Uterus (tissue), 4 donors: ENCODE results near the gene ADCYAP1. TPM values are rescaled to one million over a fixed set of nuclear protein-coding genes. Genes with fewer than 3 reads are reported as not detected.

Experiments used
- DNase-seq, 2 donors: peaks; one replicate each; pipeline ENCODE4 v3.0.0-alpha.2; 2019 to 2020
- H3K27ac ChIP-seq, 2 donors: fragments of 200-600 bp; sonication (generic); 1 replicate in 1 of 2; 2 replicates in 1 of 2; pipeline ENCODE4 v1.5.1; 2016 to 2018
- H3K27me3 ChIP-seq, 2 donors: fragments of 200-600 bp; sonication (generic); one replicate each; pipeline ENCODE4 v1.5.1; 2018 to 2019; ENCODE audit warnings: control low read depth in 1 of 2
- H3K36me3 ChIP-seq, 2 donors: fragments of 200-600 bp; sonication (generic); one replicate each; pipeline ENCODE4 v1.5.1; 2019; ENCODE audit warnings: control low read depth in 1 of 2
- H3K4me1 ChIP-seq, 2 donors: fragments of 200-600 bp; sonication (generic); one replicate each; pipeline ENCODE4 v1.5.1; 2018 to 2019; ENCODE audit warnings: control low read depth in 1 of 2
- H3K4me3 ChIP-seq, 2 donors: fragments of 200-600 bp; sonication (generic); 1 replicate in 1 of 2; 2 replicates in 1 of 2; pipeline ENCODE4 v1.5.1; 2018 to 2019; ENCODE audit warnings: mild to moderate bottlenecking in 1 of 2
- H3K9me3 ChIP-seq, 2 donors: fragments of 200-600 bp; sonication (generic); one replicate each; pipeline ENCODE4 v1.5.1; 2019; ENCODE audit warnings: control low read depth in 1 of 2
- CTCF ChIP-seq, 4 experiments: fragments of 200-600 bp in 2 of 4; fragments of 450-650 bp in 2 of 4; sonication (generic) in 2 of 4; IDR thresholded peaks; one replicate each; pipeline ENCODE4 v1.5.1; 2016 to 2019; ENCODE audit warnings: antibody characterized with exemption in 4 of 4, mild to moderate bottlenecking in 2 of 4, moderate library complexity in 1 of 4
- POLR2A ChIP-seq, 2 donors: fragments of 450-650 bp; IDR thresholded peaks; one replicate each; pipeline ENCODE4 v1.6.1; 2016; ENCODE audit warnings: antibody characterized with exemption in 2 of 2, mild to moderate bottlenecking in 1 of 2, moderate library complexity in 1 of 2
- intact Hi-C: fragments of 100-400 bp; cut with DNase I; formaldehyde crosslinking; loops from one replicate; pipeline ENCODE4 v1.15.1; 2023; ENCODE audit warnings: low total_unique reads
- total RNA-seq, 4 donors: library from RNA; depleted of rRNA in 3 of 4; stranded (reverse); fragments of >200 nt in 3 of 4; gene quantifications; one replicate each; pipeline versions ENCODE4 v1.1.0 to v1.2.4, GENCODE V29; 2014 to 2023
- donor health status: DM: yes; HTN: yes; CAD: no.

ADCYAP1 gene
- total RNA-seq, 4 donors from 2014 or later, result 0.49 to 1.5 (median 0.97) TPM; not detected in 1

- DNase-seq, result no peak
- Histone ChIP-seq H3K27ac (no peak overlapping the region), H3K4me1 (no peaks in the 10 kb centered on the region), H3K4me3 (no peak overlapping the region), H3K36me3 (no peaks in the 10 kb centered on the region), H3K9me3 (no peaks in the 10 kb centered on the region), H3K27me3 (no peaks in the 10 kb centered on the region)
- intact Hi-C loops, result no loop called here
- TF ChIP-seq POLR2A (IDR thresholded peaks at IDR 0.05) (no peak), CTCF (IDR thresholded peaks at IDR 0.05) (no peak)
Measured at GRCh38 chr18:875912-876311, 28.8 kb upstream of the ADCYAP1 start.

- DNase-seq, result no peak
- intact Hi-C loops, result no loop called here
- no peak for TF ChIP-seq CTCF (IDR thresholded peaks at IDR 0.05)
- no peak for TF ChIP-seq POLR2A (IDR thresholded peaks at IDR 0.05)
- no peak overlapping the region for H3K4me3 ChIP-seq
- no peaks in the 10 kb centered on the region for H3K9me3 ChIP-seq
- H3K27me3 ChIP-seq, result no peaks in the 10 kb centered on the region
- no peaks in the 10 kb centered on the region for H3K36me3 ChIP-seq
- no peak overlapping the region for H3K27ac ChIP-seq
- H3K4me1 ChIP-seq, result no peaks in the 10 kb centered on the region
Measured at GRCh38 chr18:877238-877637, 27.4 kb upstream of the ADCYAP1 start.

GRCh38 chr18:886076-886475 is 18.6 kb upstream of the ADCYAP1 start:
- Histone ChIP-seq H3K4me3 (no peak overlapping the region), H3K4me1 (no peaks in the 10 kb centered on the region), H3K27me3 (no peaks in the 10 kb centered on the region), H3K36me3 (no peaks in the 10 kb centered on the region), H3K27ac (no peak overlapping the region), H3K9me3 (no peaks in the 10 kb centered on the region)
- no peak for TF ChIP-seq POLR2A (IDR thresholded peaks at IDR 0.05)
- no peak for TF ChIP-seq CTCF (IDR thresholded peaks at IDR 0.05)
- intact Hi-C loops, result no loop called here
- DNase-seq, result no peak

GRCh38 chr18:887716-888115 is 17.0 kb upstream of the ADCYAP1 start:
- no peaks in the 10 kb centered on the region for H3K36me3 ChIP-seq
- no peak overlapping the region for H3K27ac ChIP-seq
- no peaks in the 10 kb centered on the region for H3K9me3 ChIP-seq
- DNase-seq, result no peak
- H3K4me1 ChIP-seq, result no peaks in the 10 kb centered on the region
- TF ChIP-seq POLR2A (IDR thresholded peaks at IDR 0.05), result no peak
- no peak for TF ChIP-seq CTCF (IDR thresholded peaks at IDR 0.05)
- H3K27me3 ChIP-seq, result no peaks in the 10 kb centered on the region
- intact Hi-C loops, result no loop called here
- H3K4me3 ChIP-seq, result no peak overlapping the region

DNA sequence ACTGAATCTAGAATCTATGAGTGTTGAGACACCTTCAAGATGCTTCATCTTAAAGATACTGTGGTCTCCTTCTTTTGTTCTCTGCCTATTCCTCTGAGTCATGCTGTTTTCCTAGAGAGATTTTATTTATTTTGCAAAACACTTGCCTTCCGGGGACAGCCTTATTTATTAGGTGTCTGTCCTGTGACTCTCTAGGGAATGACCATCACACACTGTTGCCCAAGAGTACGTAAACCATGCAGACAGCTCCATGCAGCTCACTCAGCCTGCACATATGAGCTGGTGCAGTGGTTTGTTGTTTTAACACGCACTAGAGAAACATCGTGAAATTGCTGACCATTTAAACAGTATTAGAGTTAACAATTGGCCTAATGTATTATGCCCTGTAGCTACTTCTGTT is 12.4 kb upstream of the ADCYAP1 start:
- Histone ChIP-seq H3K4me3 (no peak overlapping the region), H3K27ac (no peak overlapping the region), H3K27me3 (no peaks in the 10 kb centered on the region), H3K9me3 (no peaks in the 10 kb centered on the region), H3K36me3 (no peaks in the 10 kb centered on the region), H3K4me1 (no peaks in the 10 kb centered on the region)
- no peak for DNase-seq
- TF ChIP-seq CTCF (IDR thresholded peaks at IDR 0.05) (no peak), POLR2A (IDR thresholded peaks at IDR 0.05) (no peak)
- intact Hi-C loops, result no loop called here
